HCT116 (cell line): ENCODE measurements around the gene ADGRV1. TPM values are rescaled to one million over a fixed set of nuclear protein-coding genes. Genes with fewer than 3 reads are reported as not detected.

Experiments used
- ATAC-seq: fragments of 200-7000 bp; cut with Tn5 transposase; 2 replicates; pipeline ENCODE4 v1.9.1; 2020; ENCODE audit warnings: mild to moderate bottlenecking, moderate library complexity
- BruUV-seq: library from RNA; stranded (reverse); fragments of 400-500 nt; replicated peaks from 2 replicates; lab custom pipeline; 2021; lab: Mats Ljungman, UMichigan
- CTCF ChIA-PET: fragments of 300-600 bp; sonication (Branson Sonifier 250); formaldehyde crosslinking; loops from one replicate; lab custom pipeline; 2021; ENCODE audit warnings: antibody characterized with exemption; lab: Charles Lee
- POLR2A ChIA-PET: fragments of 300-600, 350-600 bp; sonication (Branson Sonifier 250); formaldehyde crosslinking; loops from one replicate; lab custom pipeline; 2021; ENCODE audit warnings: antibody characterized with exemption; lab: Charles Lee
- RAD21 ChIA-PET, 2 experiments: fragments of 300-600 bp; sonication (Branson Sonifier 250); formaldehyde crosslinking; loops; one replicate each; lab custom pipeline; 2023; ENCODE audit warnings: low total read pairs in 2 of 2; ENCODE audit not compliant: uncharacterized antibody in 2 of 2, unreplicated experiment in 2 of 2, low non-redundant PET in 1 of 2; lab: Charles Lee
- DNase-seq: peaks from one replicate; pipeline ENCODE4 v3.0.0-alpha.2; 2010; ENCODE audit warnings: low read depth, low spot score
- H2AFZ ChIP-seq: fragments of 200-600 bp; shearing (Covaris generic), sonication (generic); 2 replicates; pipeline ENCODE4 v1.6.1; 2017; ENCODE audit warnings: low read depth, mixed run types, mixed read lengths, antibody characterized with exemption, low read length; ENCODE audit not compliant: poor library complexity, severe bottlenecking
- H3K27ac ChIP-seq: 2 replicates; pipeline ENCODE4 v1.5.1; 2012; ENCODE audit warnings: low read depth, low read length
- H3K27me3 ChIP-seq: fragments of 200-600 bp; sonication (generic); 2 replicates; pipeline ENCODE4 v1.6.1; 2016; ENCODE audit warnings: mixed run types, low read length, mixed read lengths; ENCODE audit not compliant: insufficient read depth
- H3K36me3 ChIP-seq, 2 experiments: fragments of 200-500 bp in 1 of 2; fragments of 200-600 bp in 1 of 2; sonication (Bioruptor generic) in 1 of 2; sonication (generic) in 1 of 2; 2 replicates each; pipeline versions ENCODE4 v1.5.1 to v1.6.1; 2014 to 2016; ENCODE audit warnings: low read length in 2 of 2, inconsistent platforms in 1 of 2, mixed read lengths in 1 of 2, mixed run types in 1 of 2; ENCODE audit not compliant: insufficient read depth in 2 of 2, control insufficient read depth in 1 of 2
- H3K4me1 ChIP-seq, 2 experiments: fragments of 200-600 bp in 1 of 2; sonication (generic) in 1 of 2; 2 replicates each; pipeline versions ENCODE4 v1.5.1 to v1.6.1; 2012 to 2017; ENCODE audit warnings: low read length in 2 of 2, inconsistent platforms in 1 of 2, mild to moderate bottlenecking in 1 of 2, mixed read lengths in 1 of 2, mixed run types in 1 of 2, moderate library complexity in 1 of 2; ENCODE audit not compliant: insufficient read depth in 2 of 2, control insufficient read depth in 1 of 2
- H3K4me2 ChIP-seq: fragments of 200-600 bp; sonication (generic); 2 replicates; pipeline ENCODE4 v1.6.1; 2017; ENCODE audit warnings: mixed run types, low read length, mixed read lengths
- H3K4me3 ChIP-seq, 2 experiments: fragments of 200-600 bp in 1 of 2; sonication (generic) in 1 of 2; replicated peaks in 1 of 2; 2 replicates each; pipeline ENCODE4 v1.5.1; 2011 to 2016; ENCODE audit warnings: low read length in 2 of 2, control low read depth in 1 of 2, low read depth in 1 of 2, mild to moderate bottlenecking in 1 of 2, mixed read lengths in 1 of 2, mixed run types in 1 of 2
- H3K79me2 ChIP-seq: fragments of 200-600 bp; sonication (generic); 2 replicates; pipeline ENCODE4 v1.6.1; 2017; ENCODE audit warnings: mild to moderate bottlenecking, mixed run types, low read length, moderate library complexity, mixed read lengths; ENCODE audit not compliant: insufficient read depth
- H3K9ac ChIP-seq: fragments of 200-600 bp; sonication (generic); 2 replicates; pipeline ENCODE4 v1.6.1; 2016; ENCODE audit warnings: low read length, mixed read lengths
- H3K9me2 ChIP-seq: fragments of 200-600 bp; sonication (generic), shearing (Covaris generic); 2 replicates; pipeline ENCODE4 v1.6.1; 2017; ENCODE audit warnings: mixed run types, mild to moderate bottlenecking, moderate library complexity; ENCODE audit not compliant: insufficient read depth
- H3K9me3 ChIP-seq, 2 experiments: fragments of 200-500 bp in 1 of 2; fragments of 200-600 bp in 1 of 2; sonication (Bioruptor generic) in 1 of 2; sonication (generic) in 1 of 2; 2 replicates each; pipeline ENCODE4 v1.6.1; 2014 to 2017; ENCODE audit warnings: low read length in 2 of 2, mixed read lengths in 2 of 2, inconsistent platforms in 1 of 2, low read depth in 1 of 2, mild to moderate bottlenecking in 1 of 2, mixed run types in 1 of 2, moderate library complexity in 1 of 2; ENCODE audit not compliant: control insufficient read depth in 1 of 2, insufficient read depth in 1 of 2
- H4K20me1 ChIP-seq: fragments of 200-600 bp; sonication (generic), shearing (Covaris generic); 2 replicates; pipeline ENCODE4 v1.6.1; 2017; ENCODE audit warnings: mixed run types, mild to moderate bottlenecking, moderate library complexity; ENCODE audit not compliant: insufficient read depth
- ATF3 ChIP-seq: IDR thresholded peaks from 2 replicates; pipeline ENCODE4 v1.6.1; 2012
- CBX3 ChIP-seq: IDR thresholded peaks from 2 replicates; pipeline ENCODE4 v1.6.1; 2012; ENCODE audit warnings: low read depth
- CEBPB ChIP-seq: IDR thresholded peaks from 2 replicates; pipeline ENCODE4 v1.6.1; 2012; ENCODE audit warnings: low read depth
- EGR1 ChIP-seq: IDR thresholded peaks from 2 replicates; pipeline ENCODE4 v1.6.1; 2012; ENCODE audit warnings: low read depth
- ELF1 ChIP-seq: IDR thresholded peaks from 2 replicates; pipeline ENCODE4 v1.6.1; 2012; ENCODE audit warnings: low read depth, borderline replicate concordance
- EZH2 ChIP-seq: fragments of 200-600 bp; sonication (generic); IDR thresholded peaks from 2 replicates; pipeline ENCODE4 v1.6.1; 2017; ENCODE audit warnings: antibody characterized with exemption, mixed run types
- FOSL1 ChIP-seq: IDR thresholded peaks from 2 replicates; pipeline ENCODE4 v1.6.1; 2012; ENCODE audit warnings: low read depth
- JUND ChIP-seq: IDR thresholded peaks from 2 replicates; pipeline ENCODE4 v1.6.1; 2012
- MAX ChIP-seq: IDR thresholded peaks from 2 replicates; pipeline ENCODE4 v1.6.1; 2012
- POLR2A ChIP-seq: IDR thresholded peaks from 2 replicates; pipeline ENCODE4 v1.7.0; 2011; ENCODE audit warnings: borderline replicate concordance; ENCODE audit not compliant: insufficient read depth, insufficient read length; ENCODE audit errors: extremely low read depth
- POLR2AphosphoS5 ChIP-seq: IDR thresholded peaks from 2 replicates; pipeline ENCODE4 v1.6.1; 2011; ENCODE audit warnings: mild to moderate bottlenecking, low read depth, low read length, moderate library complexity
- SP1 ChIP-seq: IDR thresholded peaks from 2 replicates; pipeline ENCODE4 v1.6.1; 2012; ENCODE audit warnings: low read depth
- SRF ChIP-seq: IDR thresholded peaks from 2 replicates; pipeline ENCODE4 v1.6.1; 2012; ENCODE audit warnings: low read depth
- TCF7L2 ChIP-seq: IDR thresholded peaks from 2 replicates; pipeline ENCODE4 v1.7.0; 2011; ENCODE audit warnings: borderline replicate concordance, inconsistent platforms; ENCODE audit not compliant: insufficient read depth, insufficient read length; ENCODE audit errors: extremely low read depth
- YY1 ChIP-seq: IDR thresholded peaks from 2 replicates; pipeline ENCODE4 v1.6.1; 2011; ENCODE audit warnings: low read length, low read depth, moderate library complexity, mild to moderate bottlenecking; ENCODE audit not compliant: insufficient replicate concordance; ENCODE audit errors: extremely low read depth
- ZBTB33 ChIP-seq: IDR thresholded peaks from 2 replicates; pipeline ENCODE4 v1.6.1; 2011; ENCODE audit warnings: mild to moderate bottlenecking, low read length, moderate library complexity; ENCODE audit not compliant: insufficient replicate concordance; ENCODE audit errors: extremely low read depth
- ZNF274 ChIP-seq: fragments of 200-500 bp; sonication (Bioruptor generic); IDR thresholded peaks from 2 replicates; pipeline ENCODE4 v1.6.1; 2014; ENCODE audit warnings: mild to moderate bottlenecking, low read depth, low read length, inconsistent platforms
- intact Hi-C: fragments of 100-400 bp; cut with micrococcal nuclease; formaldehyde crosslinking; loops from 2 replicates; pipeline ENCODE4 v1.10.0; 2022
- total RNA-seq: library from RNA; stranded (reverse); gene quantifications from one replicate; pipeline ENCODE4 v1.2.1, GENCODE V29; 2021; ENCODE audit not compliant: unreplicated experiment

ADGRV1 gene
- total RNA-seq, 1 experiment from 2014 or later = 6.0 TPM

DNA sequence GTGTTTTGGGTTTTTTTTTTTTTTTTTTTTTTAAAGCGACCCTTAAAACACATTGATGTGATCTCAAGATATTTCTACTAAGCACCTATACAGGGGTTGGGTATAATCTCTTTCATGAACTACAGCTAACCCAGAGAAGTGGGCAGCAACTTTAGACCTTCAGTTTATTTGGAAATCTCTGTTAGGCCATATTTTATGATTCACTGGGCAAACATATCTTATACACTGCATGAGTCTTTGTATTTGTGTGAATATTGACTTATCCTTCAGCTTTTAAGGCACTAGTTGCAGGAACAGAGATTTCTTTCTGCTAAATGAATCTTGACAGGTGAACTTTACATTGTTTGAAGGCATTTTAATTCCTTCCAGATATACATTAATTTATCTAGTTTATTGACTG, 630.2 kb downstream of the ADGRV1 start:
- H3K27ac ChIP-seq = no peak overlapping the region
- H3K79me2 ChIP-seq = no peaks in the 10 kb centered on the region
- H3K9me3 ChIP-seq = no peaks in the 10 kb centered on the region
- ATAC-seq (no peak), DNase-seq (no peak)
- intact Hi-C loops = no loop called here
- no peak overlapping the region for H3K4me2 ChIP-seq
- H4K20me1 ChIP-seq = no peaks in the 10 kb centered on the region
- H3K9ac ChIP-seq = no peak overlapping the region
- CTCF ChIA-PET = no interaction called here
- POLR2A ChIA-PET = no interaction called here
- no peak for TF ChIP-seq SRF
- no peak for TF ChIP-seq POLR2A
- TF ChIP-seq SP1 = no peak
- no peak for TF ChIP-seq EZH2
- no peaks in the 10 kb centered on the region for H3K27me3 ChIP-seq
- H3K4me3 ChIP-seq = no peak overlapping the region
- no peaks in the 10 kb centered on the region for H3K36me3 ChIP-seq
- no TSS peak for BruUV-seq
- no peaks in the 10 kb centered on the region for H3K9me2 ChIP-seq
- RAD21 ChIA-PET = interaction anchor here in 1 of 2 experiments (1.0 kb wide), 1 partner anchor 8 kb away, joined by 5 read pairs; no protein-coding TSS in a partner anchor
- H3K4me1 ChIP-seq = peaks cover 7 to 17% of the 10 kb centered on the region in 2 experiments
- no peak overlapping the region for H2AFZ ChIP-seq

- H3K4me3 ChIP-seq = peak overlapping the region in 1 of 2 experiments; percentile 21; a peak in 3 of 4 replicates
- BruUV-seq = no TSS peak
- ChIA-PET CTCF (no interaction called here), POLR2A (no interaction called here), RAD21 (no interaction called here)
- DNase-seq (peak; percentile 28), ATAC-seq (peak; percentile 84)
- TF ChIP-seq FOSL1 = no peak
- no peak for TF ChIP-seq ELF1
- no peak for TF ChIP-seq YY1
- no peak for TF ChIP-seq CBX3
- TF ChIP-seq ZNF274 = no peak
- TF ChIP-seq MAX = no peak
- TF ChIP-seq ATF3 = no peak
- no peak for TF ChIP-seq EGR1
- no peak for TF ChIP-seq POLR2AphosphoS5
- no peak for TF ChIP-seq ZBTB33
- no peak for TF ChIP-seq POLR2A
- 0 out of 2 replicates have a peak, but pooled peaks have one; percentile 21 for TF ChIP-seq JUND
- peak; percentile 92 for TF ChIP-seq TCF7L2
- TF ChIP-seq SP1 = no peak; the same call in 1 of the 2 replicates
- TF ChIP-seq CEBPB = no peak
- TF ChIP-seq EZH2 = no peak
- peaks cover 7 to 17% of the 10 kb centered on the region in 2 experiments for H3K4me1 ChIP-seq
- no peaks in the 10 kb centered on the region for H3K79me2 ChIP-seq
- no peaks in the 10 kb centered on the region for H4K20me1 ChIP-seq
- H2AFZ ChIP-seq = peak overlapping the region; percentile 55
- no peaks in the 10 kb centered on the region for H3K36me3 ChIP-seq
- no peaks in the 10 kb centered on the region for H3K27me3 ChIP-seq
- H3K9ac ChIP-seq = peak overlapping the region; percentile 12; the same call in 1 of the 2 replicates
- no peak overlapping the region for H3K27ac ChIP-seq
- peak overlapping the region; percentile 68 for H3K4me2 ChIP-seq
- intact Hi-C loops = no loop called here
- H3K9me2 ChIP-seq = no peaks in the 10 kb centered on the region
- no peaks in the 10 kb centered on the region for H3K9me3 ChIP-seq
Observed at GRCh38 chr5:91189480-91190313, 631.1 kb downstream of the ADGRV1 start.
